Measurements from ENCODE around the gene SLC38A2. TPM values are rescaled to one million over a fixed set of nuclear protein-coding genes. Genes with fewer than 3 reads are reported as not detected.
"Not testable (repeated sequence)": the region's sequence is repeated elsewhere in the genome, so short reads cannot be mapped to it uniquely, and the experiment has no call there.

Gene SLC38A2
- total RNA-seq, 1 experiment from 2014 or later, result 381 TPM

GRCh38 chr12:46400406-46400805, 27.8 kb upstream of the SLC38A2 start:
- TF ChIP-seq ZMAT4 (CRISPR knock-in tag; IDR thresholded peaks at IDR 0.05), result no peak
- no peak for TF ChIP-seq OVOL2 (CRISPR knock-in tag; IDR thresholded peaks at IDR 0.05; ENCODE audit: borderline replicate concordance)
- TF ChIP-seq NFE2L1 (CRISPR knock-in tag; IDR thresholded peaks at IDR 0.05), result no peak
- TF ChIP-seq KAT7 (CRISPR knock-in tag; IDR thresholded peaks at IDR 0.05; ENCODE audit: borderline replicate concordance), result no peak
- TF ChIP-seq, protein P1, sequence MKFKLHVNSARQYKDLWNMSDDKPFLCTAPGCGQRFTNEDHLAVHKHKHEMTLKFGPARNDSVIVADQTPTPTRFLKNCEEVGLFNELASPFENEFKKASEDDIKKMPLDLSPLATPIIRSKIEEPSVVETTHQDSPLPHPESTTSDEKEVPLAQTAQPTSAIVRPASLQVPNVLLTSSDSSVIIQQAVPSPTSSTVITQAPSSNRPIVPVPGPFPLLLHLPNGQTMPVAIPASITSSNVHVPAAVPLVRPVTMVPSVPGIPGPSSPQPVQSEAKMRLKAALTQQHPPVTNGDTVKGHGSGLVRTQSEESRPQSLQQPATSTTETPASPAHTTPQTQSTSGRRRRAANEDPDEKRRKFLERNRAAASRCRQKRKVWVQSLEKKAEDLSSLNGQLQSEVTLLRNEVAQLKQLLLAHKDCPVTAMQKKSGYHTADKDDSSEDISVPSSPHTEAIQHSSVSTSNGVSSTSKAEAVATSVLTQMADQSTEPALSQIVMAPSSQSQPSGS (CRISPR knock-in tag; IDR thresholded peaks at IDR 0.05; ENCODE audit: borderline replicate concordance, low read depth), result no peak
- no peak for TF ChIP-seq FOXK1 (CRISPR knock-in tag; IDR thresholded peaks at IDR 0.05)
- no peak for TF ChIP-seq USF1 (CRISPR knock-in tag; IDR thresholded peaks at IDR 0.05)
- TF ChIP-seq JUN (CRISPR knock-in tag; IDR thresholded peaks at IDR 0.05), result no peak
- no peak for TF ChIP-seq ERG (CRISPR knock-in tag; IDR thresholded peaks at IDR 0.05)
- TF ChIP-seq ZNF263 (CRISPR knock-in tag; IDR thresholded peaks at IDR 0.05; ENCODE audit: low read depth), result no peak
- TF ChIP-seq ZNF281 (CRISPR knock-in tag; IDR thresholded peaks at IDR 0.05), result no peak
- TF ChIP-seq TEAD1 (CRISPR knock-in tag; IDR thresholded peaks at IDR 0.05), result no peak
- no peak for TF ChIP-seq RORB (CRISPR knock-in tag; IDR thresholded peaks at IDR 0.05)
- TF ChIP-seq, protein P2, sequence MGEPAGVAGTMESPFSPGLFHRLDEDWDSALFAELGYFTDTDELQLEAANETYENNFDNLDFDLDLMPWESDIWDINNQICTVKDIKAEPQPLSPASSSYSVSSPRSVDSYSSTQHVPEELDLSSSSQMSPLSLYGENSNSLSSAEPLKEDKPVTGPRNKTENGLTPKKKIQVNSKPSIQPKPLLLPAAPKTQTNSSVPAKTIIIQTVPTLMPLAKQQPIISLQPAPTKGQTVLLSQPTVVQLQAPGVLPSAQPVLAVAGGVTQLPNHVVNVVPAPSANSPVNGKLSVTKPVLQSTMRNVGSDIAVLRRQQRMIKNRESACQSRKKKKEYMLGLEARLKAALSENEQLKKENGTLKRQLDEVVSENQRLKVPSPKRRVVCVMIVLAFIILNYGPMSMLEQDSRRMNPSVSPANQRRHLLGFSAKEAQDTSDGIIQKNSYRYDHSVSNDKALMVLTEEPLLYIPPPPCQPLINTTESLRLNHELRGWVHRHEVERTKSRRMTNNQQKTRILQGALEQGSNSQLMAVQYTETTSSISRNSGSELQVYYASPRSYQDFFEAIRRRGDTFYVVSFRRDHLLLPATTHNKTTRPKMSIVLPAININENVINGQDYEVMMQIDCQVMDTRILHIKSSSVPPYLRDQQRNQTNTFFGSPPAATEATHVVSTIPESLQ (CRISPR knock-in tag; IDR thresholded peaks at IDR 0.05), result no peak
- TF ChIP-seq SOX15 (CRISPR knock-in tag; IDR thresholded peaks at IDR 0.05), result no peak
- no peak for TF ChIP-seq ZNF317 (CRISPR knock-in tag; IDR thresholded peaks at IDR 0.05; ENCODE audit: borderline replicate concordance, low read depth)
- no peak for TF ChIP-seq NR3C1 (CRISPR knock-in tag; conservative IDR thresholded peaks at IDR 0.05; ENCODE audit: low read depth)
- no peak for TF ChIP-seq SP1 (CRISPR knock-in tag; conservative IDR thresholded peaks at IDR 0.05)
- TF ChIP-seq GRHL2 (CRISPR knock-in tag; IDR thresholded peaks at IDR 0.05; ENCODE audit: insufficient replicate concordance, severe bottlenecking), result no peak
- TF ChIP-seq ELF4 (CRISPR knock-in tag; IDR thresholded peaks at IDR 0.05; ENCODE audit: low read depth), result no peak
- H3K36me3 Mint-ChIP-seq, result peaks cover 52% of the 10 kb centered on the region
- ATAC-seq (no peak), DNase-seq (ENCODE audit: low spot score) (no peak)
- H3K9me3 Mint-ChIP-seq, result peaks cover 42% of the 10 kb centered on the region
- CTCF ChIA-PET, result no interaction called here
- H3K4me3 Mint-ChIP-seq, result no peak overlapping the region
- H3K27me3 Mint-ChIP-seq (ENCODE audit: low read depth), result peaks cover 12% of the 10 kb centered on the region
- no peak overlapping the region for H3K27ac Mint-ChIP-seq
- peaks cover 41% of the 10 kb centered on the region for H3K4me1 Mint-ChIP-seq
- POLR2A ChIA-PET, result no interaction called here

DNA sequence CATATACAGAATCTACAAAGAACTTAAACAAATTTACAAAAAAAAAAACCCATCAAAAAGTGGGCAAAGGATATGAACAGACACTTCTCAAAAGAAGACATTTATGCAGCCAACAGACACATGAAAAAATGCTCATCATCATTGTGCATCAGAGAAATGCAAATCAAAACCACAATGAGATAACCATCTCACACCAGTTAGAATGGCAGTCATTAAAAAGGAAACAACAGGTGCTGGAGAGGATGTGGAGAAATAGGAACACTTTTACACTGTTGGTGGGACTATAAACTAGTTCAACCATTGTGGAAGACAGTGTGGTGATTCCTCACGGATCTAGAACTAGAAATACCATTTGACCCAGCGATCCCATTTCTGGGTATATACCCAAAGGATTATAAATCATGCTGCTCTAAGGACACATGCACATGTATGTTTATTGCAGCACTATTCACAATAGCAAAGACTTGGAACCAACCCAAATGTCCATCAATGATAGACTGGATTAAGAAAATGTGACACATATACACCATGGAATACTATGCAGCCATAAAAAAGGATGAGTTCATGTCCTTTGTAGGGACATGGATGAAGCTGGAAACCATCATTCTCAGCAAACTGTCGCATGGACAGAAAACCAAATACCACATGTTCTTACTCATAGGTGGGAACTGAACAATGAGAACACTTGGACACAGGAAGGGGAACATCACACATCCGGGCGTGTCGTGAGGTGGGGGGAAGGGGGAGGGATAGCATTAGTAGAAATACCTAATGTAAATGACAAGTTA, 27.1 kb upstream of the SLC38A2 start:
- POLR2A ChIA-PET; CTCF ChIA-PET; H3K4me3 Mint-ChIP-seq; DNase-seq (ENCODE audit: low spot score); H3K27ac Mint-ChIP-seq; ATAC-seq: not testable (repeated sequence)
- peaks cover 53% of the 10 kb centered on the region for H3K36me3 Mint-ChIP-seq
- peaks cover 12% of the 10 kb centered on the region for H3K27me3 Mint-ChIP-seq (ENCODE audit: low read depth)
- peaks cover 42% of the 10 kb centered on the region for H3K9me3 Mint-ChIP-seq
- H3K4me1 Mint-ChIP-seq, result peaks cover 47% of the 10 kb centered on the region
